ENCODE measurements around the gene TEDC2. TPM values are rescaled to one million over a fixed set of nuclear protein-coding genes. Genes with fewer than 3 reads are reported as not detected.

Gene TEDC2
- polyA plus RNA-seq, 3 donors, result 11.3 to 14.2 (median 13.7) TPM

GRCh38 chr16:2511996-2512734 is 52.3 kb downstream of the TEDC2 start:
- no peak for DNase-seq

GRCh38 chr16:2512735-2513404 is 53.0 kb downstream of the TEDC2 start:
- no peak for DNase-seq

- DNase-seq, result peak; percentile 91
Observed at GRCh38 chr16:2513405-2514332, 53.8 kb downstream of the TEDC2 start, which contains the start of gene ATP6V0C. TSS of gene ATP6V0C (plus strand) at chr16:2513952. CDS start at chr16:2514104, 152 bp downstream.

Other genes with a start within 250 kb of the TEDC2 start
- 10 to 100 TPM in 1 of 3 donors, 1 to 10 TPM in 2; 6.6 to 11.8 (median 9.4) TPM for gene BRICD5, start 249.2 kb upstream of the TEDC2 start, polyA plus RNA-seq (ENCODE audit: insufficient read length in 3 of 3)
- 10 to 100 TPM; 15.1 to 18.8 (median 17.8) TPM for gene PGP, start 245.3 kb upstream of the TEDC2 start, polyA plus RNA-seq (ENCODE audit: insufficient read length in 3 of 3)
- 10 to 100 TPM; 19.8 to 26.3 (median 23.3) TPM for gene E4F1, start 236.5 kb upstream of the TEDC2 start, polyA plus RNA-seq (ENCODE audit: insufficient read length in 3 of 3)
- gene DNASE1L2, start 223.7 kb upstream of the TEDC2 start, polyA plus RNA-seq (ENCODE audit: insufficient read length in 3 of 3), result 1 to 10 TPM in 2 of 3 donors, under 1 TPM in 1; 0.84 to 1.7 (median 1.6) TPM
- gene ECI1, start 208.5 kb upstream of the TEDC2 start, polyA plus RNA-seq (ENCODE audit: insufficient read length in 3 of 3), result 10 to 100 TPM; 76.6 to 90.9 (median 81.6) TPM
- 100 to 1,000 TPM; 207 to 240 (median 216) TPM for gene RNPS1, start 192.0 kb upstream of the TEDC2 start, polyA plus RNA-seq (ENCODE audit: insufficient read length in 3 of 3)
- gene ABCA3, start 119.4 kb upstream of the TEDC2 start, polyA plus RNA-seq (ENCODE audit: insufficient read length in 3 of 3), result 1 to 10 TPM; 6.6 to 7.8 (median 7.5) TPM
- 10 to 100 TPM; 12.6 to 15.4 (median 13.2) TPM for gene CCNF, start 30.7 kb upstream of the TEDC2 start, polyA plus RNA-seq (ENCODE audit: insufficient read length in 3 of 3)
- gene NTN3, start 11.2 kb downstream of the TEDC2 start, polyA plus RNA-seq (ENCODE audit: insufficient read length in 3 of 3), result 1 to 10 TPM; 2.4 to 4.3 (median 3.8) TPM
- gene TBC1D24, start 15.0 kb downstream of the TEDC2 start, polyA plus RNA-seq (ENCODE audit: insufficient read length in 3 of 3), result 10 to 100 TPM; 16.1 to 25.1 (median 24.0) TPM
- 100 to 1,000 TPM; 238 to 294 (median 248) TPM for gene ATP6V0C, start 53.8 kb downstream of the TEDC2 start, polyA plus RNA-seq (ENCODE audit: insufficient read length in 3 of 3)
- gene AMDHD2, start 60.3 kb downstream of the TEDC2 start, polyA plus RNA-seq (ENCODE audit: insufficient read length in 3 of 3), result 10 to 100 TPM; 33.7 to 47.0 (median 38.5) TPM
- gene CEMP1, start 71.3 kb downstream of the TEDC2 start, polyA plus RNA-seq (ENCODE audit: insufficient read length in 3 of 3), result 1 to 10 TPM; 2.8 to 8.6 (median 8.0) TPM
- gene PDPK1, start 77.9 kb downstream of the TEDC2 start, polyA plus RNA-seq (ENCODE audit: insufficient read length in 3 of 3), result 10 to 100 TPM; 49.4 to 51.4 (median 50.1) TPM
- gene KCTD5, start 222.4 kb downstream of the TEDC2 start, polyA plus RNA-seq (ENCODE audit: insufficient read length in 3 of 3), result 10 to 100 TPM; 19.7 to 25.3 (median 23.4) TPM

Measured in renal pelvis (tissue), 4 donors.